Measurements from ENCODE around the gene PVALEF.

Gene PVALEF

DNA sequence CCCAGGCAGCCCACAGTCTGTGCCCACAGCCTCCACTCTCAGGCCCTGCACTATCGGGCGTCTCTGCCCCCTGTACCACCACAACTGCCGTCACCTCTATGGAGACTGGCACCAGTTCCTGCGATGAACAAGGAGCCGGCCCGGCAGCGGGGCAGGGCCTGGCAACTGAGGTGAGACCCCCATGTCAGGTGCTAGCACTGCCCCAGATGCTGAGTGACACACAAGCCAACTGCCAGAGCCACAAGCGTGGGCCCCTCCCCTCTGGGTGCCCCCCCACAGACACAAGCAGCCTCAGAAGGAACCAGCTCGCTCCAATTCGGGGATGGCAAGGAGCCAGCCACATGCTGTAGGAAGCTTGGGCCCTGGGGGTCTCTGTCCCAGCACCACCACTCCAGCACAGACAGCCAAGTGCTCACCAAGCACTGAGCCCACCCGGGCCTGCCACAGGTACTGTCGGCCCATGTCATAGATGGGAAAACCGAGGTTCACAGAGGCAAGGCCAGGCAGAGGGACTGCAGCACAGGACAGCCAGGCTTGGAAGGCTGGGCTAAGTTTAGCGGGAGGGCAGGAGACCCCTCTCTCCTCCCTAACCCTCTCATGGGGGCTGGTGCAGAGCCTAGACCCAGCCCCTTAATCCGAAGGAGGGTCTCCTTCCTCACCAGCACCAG lies 1.5 kb upstream of the PVALEF start:
- Histone ChIP-seq H3K27me3 (ENCODE audit: insufficient read depth, low read length) (peaks cover 27% of the 10 kb centered on the region; the same call in 1 of the 2 replicates), H3K4me3 (ENCODE audit: low read depth, low read length) (no peak overlapping the region), H3K79me2 (ENCODE audit: control insufficient read depth, insufficient read depth, low read length, unreplicated experiment) (no peaks in the 10 kb centered on the region), H2AFZ (ENCODE audit: low read length, unreplicated experiment) (no peak overlapping the region), H3K27ac (ENCODE audit: low read depth, low read length) (no peak overlapping the region), H3K4me1 (ENCODE audit: control insufficient read depth, insufficient read depth, low read length, unreplicated experiment) (no peaks in the 10 kb centered on the region), H3K36me3 (ENCODE audit: insufficient read depth, low read length) (no peaks in the 10 kb centered on the region)

DNA sequence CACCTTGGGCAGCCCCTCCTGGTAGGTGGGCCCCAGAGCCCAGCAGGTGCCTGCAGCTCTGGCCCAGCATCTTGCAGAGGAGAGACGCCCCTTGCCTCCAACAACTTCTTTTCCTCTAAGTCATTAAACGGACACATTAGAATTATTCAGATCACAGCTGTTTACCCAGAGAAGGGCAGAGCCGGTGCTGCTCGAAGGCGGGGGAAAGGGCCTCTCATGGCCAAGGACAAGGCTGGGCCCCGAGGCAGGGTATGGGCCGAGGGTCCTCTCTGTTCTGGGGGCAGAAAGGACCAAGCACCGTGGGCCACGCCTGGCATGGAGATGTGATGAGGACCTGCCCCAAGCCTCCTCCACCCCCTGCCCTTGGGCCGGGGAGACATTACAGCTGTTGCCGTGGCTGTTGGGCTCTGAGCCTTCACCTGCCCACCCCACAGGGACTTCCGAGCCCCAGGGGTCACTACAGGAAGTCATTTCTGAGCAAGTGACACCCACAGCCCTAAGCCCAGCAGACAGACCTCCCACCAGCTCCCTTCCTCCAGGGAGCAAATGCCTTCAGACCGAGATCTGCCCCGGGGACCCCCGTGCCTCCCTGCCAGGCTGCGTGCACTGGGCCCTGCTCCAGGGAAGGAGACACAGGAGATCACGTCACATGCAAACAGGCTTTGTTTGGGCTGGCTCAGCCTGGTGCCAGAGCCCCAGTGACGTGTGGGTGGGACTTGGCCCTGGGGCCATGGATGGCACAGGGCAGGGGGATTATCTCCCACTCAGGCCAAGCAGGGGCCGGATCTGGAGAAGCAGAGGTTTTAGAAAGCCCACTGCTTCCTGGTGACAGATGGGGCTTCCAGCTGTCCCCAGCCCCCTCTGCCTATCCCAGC lies 699 bp upstream of the PVALEF start:
- H3K36me3 ChIP-seq (ENCODE audit: insufficient read depth, low read length), result no peaks in the 10 kb centered on the region
- no peak overlapping the region for H3K4me3 ChIP-seq (ENCODE audit: low read depth, low read length)
- no peaks in the 10 kb centered on the region for H3K79me2 ChIP-seq (ENCODE audit: control insufficient read depth, insufficient read depth, low read length, unreplicated experiment)
- no peaks in the 10 kb centered on the region for H3K4me1 ChIP-seq (ENCODE audit: control insufficient read depth, insufficient read depth, low read length, unreplicated experiment)
- H3K27ac ChIP-seq (ENCODE audit: low read depth, low read length), result no peak overlapping the region
- peaks cover 27% of the 10 kb centered on the region; the same call in 1 of the 2 replicates for H3K27me3 ChIP-seq (ENCODE audit: insufficient read depth, low read length)
- no peak overlapping the region for H2AFZ ChIP-seq (ENCODE audit: low read length, unreplicated experiment)

DNA sequence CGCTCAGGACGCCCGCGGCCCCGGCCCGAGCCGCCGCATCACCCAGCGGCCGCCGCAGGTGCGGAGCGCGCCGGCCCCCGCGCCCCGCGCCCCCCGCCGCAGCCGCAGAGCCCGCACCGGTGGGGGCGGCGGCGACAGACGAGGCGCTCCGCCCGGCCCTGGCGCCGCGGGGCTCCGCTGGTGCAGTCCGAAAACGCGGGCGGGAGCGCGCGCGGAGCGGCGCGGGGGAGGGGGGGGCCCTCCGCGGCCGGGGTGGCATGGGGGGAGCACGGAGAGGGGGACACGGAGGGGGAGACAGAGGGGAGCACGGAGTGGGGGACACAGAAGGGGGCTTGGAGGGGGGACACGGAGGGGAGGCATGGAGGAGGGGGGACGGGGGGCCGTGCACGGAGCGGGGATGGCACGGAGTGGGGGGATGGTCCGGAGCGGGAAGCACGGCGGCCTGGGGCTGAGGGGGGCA lies 756 bp downstream of the PVALEF start, which contains the start of gene AATK:
TSS of gene AATK (minus strand) at position 189 of the 460 bp plus-strand sequence. CDS start 229 bp downstream, outside the sequence.
- H3K27me3 ChIP-seq (ENCODE audit: insufficient read depth, low read length), result peaks cover 27% of the 10 kb centered on the region; the same call in 1 of the 2 replicates
- H2AFZ ChIP-seq (ENCODE audit: low read length, unreplicated experiment), result no peak within 1 kb of the TSS
- no peak within 1 kb of the TSS for H3K27ac ChIP-seq (ENCODE audit: low read depth, low read length)
- peak within 1 kb of the TSS; percentile 54; the same call in 1 of the 2 replicates for H3K4me3 ChIP-seq (ENCODE audit: low read depth, low read length)
- no peaks in the 10 kb centered on the region for H3K79me2 ChIP-seq (ENCODE audit: control insufficient read depth, insufficient read depth, low read length, unreplicated experiment)
- H3K4me1 ChIP-seq (ENCODE audit: control insufficient read depth, insufficient read depth, low read length, unreplicated experiment), result no peaks in the 10 kb centered on the region
- H3K36me3 ChIP-seq (ENCODE audit: insufficient read depth, low read length), result no peaks in the 10 kb centered on the region

DNA sequence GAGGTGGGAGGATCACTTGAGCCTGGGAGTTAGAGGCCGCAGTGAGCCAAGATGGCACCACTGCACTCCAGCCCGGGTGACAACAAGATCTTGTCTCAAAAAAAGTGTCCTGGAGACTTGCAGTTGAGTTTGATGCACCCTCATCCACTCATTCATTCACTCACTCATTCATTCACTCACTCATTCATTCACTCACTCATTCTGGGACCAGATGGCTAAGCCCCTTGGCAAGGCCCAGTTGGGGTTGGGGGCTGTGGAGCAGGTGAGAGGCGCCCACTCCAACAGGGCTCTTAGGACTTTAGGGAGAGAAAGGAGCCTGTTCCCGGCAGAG lies 1.9 kb downstream of the PVALEF start:
- Histone ChIP-seq H3K79me2 (ENCODE audit: control insufficient read depth, insufficient read depth, low read length, unreplicated experiment) (no peaks in the 10 kb centered on the region), H3K4me1 (ENCODE audit: control insufficient read depth, insufficient read depth, low read length, unreplicated experiment) (no peaks in the 10 kb centered on the region), H3K27me3 (ENCODE audit: insufficient read depth, low read length) (peaks cover 27% of the 10 kb centered on the region; the same call in 1 of the 2 replicates), H3K4me3 (ENCODE audit: low read depth, low read length) (no peak overlapping the region), H3K27ac (ENCODE audit: low read depth, low read length) (no peak overlapping the region), H2AFZ (ENCODE audit: low read length, unreplicated experiment) (no peak overlapping the region), H3K36me3 (ENCODE audit: insufficient read depth, low read length) (no peaks in the 10 kb centered on the region)

DNA sequence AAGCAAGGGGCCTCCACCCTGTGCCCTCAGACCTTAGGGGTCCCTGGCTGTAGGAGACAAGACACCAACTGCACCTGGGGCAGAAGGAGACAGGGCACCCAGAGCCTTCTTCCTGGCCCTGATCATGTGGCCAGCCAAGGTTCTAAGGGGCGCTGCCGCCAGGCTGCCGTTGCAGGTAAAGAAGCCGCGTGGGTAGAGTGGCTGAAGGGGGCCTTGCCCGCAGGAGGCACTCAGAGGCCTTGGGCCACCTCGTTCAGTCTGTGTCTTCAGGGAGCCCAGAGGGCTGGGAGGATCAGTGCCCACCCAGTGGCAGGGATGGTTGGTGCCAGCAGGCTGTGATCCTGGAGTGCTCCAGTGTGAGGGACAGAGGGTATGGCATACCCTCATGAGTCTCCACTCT lies 2.3 kb downstream of the PVALEF start:
- H3K27ac ChIP-seq (ENCODE audit: low read depth, low read length), result no peak overlapping the region
- H3K4me1 ChIP-seq (ENCODE audit: control insufficient read depth, insufficient read depth, low read length, unreplicated experiment), result no peaks in the 10 kb centered on the region
- H3K4me3 ChIP-seq (ENCODE audit: low read depth, low read length), result no peak overlapping the region
- no peaks in the 10 kb centered on the region for H3K79me2 ChIP-seq (ENCODE audit: control insufficient read depth, insufficient read depth, low read length, unreplicated experiment)
- no peaks in the 10 kb centered on the region for H3K36me3 ChIP-seq (ENCODE audit: insufficient read depth, low read length)
- H2AFZ ChIP-seq (ENCODE audit: low read length, unreplicated experiment), result no peak overlapping the region
- H3K27me3 ChIP-seq (ENCODE audit: insufficient read depth, low read length), result peaks cover 27% of the 10 kb centered on the region; the same call in 1 of the 2 replicates

DNA sequence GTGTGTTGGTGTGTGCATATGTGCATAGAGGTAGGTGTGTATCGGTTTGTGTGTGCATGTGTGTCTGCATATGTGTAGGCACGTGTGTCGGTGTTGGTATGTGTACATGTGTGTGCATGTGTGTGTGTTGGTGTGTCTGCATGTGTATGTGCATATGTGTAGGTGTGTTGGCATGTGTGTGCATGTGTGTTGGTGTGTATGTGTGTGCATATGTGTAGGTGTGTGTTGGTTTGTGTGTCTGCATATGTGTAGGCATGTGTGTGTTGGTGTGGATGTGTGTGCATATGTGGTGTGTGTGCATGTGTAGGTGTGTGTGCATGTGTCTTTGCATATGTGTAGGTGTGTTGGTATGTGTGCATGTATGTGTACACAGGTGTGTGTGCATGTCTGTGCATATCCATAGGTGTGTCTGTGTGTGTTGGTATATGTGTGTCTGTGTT lies 4.6 kb downstream of the PVALEF start:
- Histone ChIP-seq H3K27ac (ENCODE audit: low read depth, low read length) (no peak overlapping the region), H3K4me3 (ENCODE audit: low read depth, low read length) (no peak overlapping the region), H2AFZ (ENCODE audit: low read length, unreplicated experiment) (no peak overlapping the region), H3K27me3 (ENCODE audit: insufficient read depth, low read length) (peaks cover 24% of the 10 kb centered on the region; the same call in 1 of the 2 replicates), H3K79me2 (ENCODE audit: control insufficient read depth, insufficient read depth, low read length, unreplicated experiment) (no peaks in the 10 kb centered on the region), H3K36me3 (ENCODE audit: insufficient read depth, low read length) (no peaks in the 10 kb centered on the region), H3K4me1 (ENCODE audit: control insufficient read depth, insufficient read depth, low read length, unreplicated experiment) (no peaks in the 10 kb centered on the region)

DNA sequence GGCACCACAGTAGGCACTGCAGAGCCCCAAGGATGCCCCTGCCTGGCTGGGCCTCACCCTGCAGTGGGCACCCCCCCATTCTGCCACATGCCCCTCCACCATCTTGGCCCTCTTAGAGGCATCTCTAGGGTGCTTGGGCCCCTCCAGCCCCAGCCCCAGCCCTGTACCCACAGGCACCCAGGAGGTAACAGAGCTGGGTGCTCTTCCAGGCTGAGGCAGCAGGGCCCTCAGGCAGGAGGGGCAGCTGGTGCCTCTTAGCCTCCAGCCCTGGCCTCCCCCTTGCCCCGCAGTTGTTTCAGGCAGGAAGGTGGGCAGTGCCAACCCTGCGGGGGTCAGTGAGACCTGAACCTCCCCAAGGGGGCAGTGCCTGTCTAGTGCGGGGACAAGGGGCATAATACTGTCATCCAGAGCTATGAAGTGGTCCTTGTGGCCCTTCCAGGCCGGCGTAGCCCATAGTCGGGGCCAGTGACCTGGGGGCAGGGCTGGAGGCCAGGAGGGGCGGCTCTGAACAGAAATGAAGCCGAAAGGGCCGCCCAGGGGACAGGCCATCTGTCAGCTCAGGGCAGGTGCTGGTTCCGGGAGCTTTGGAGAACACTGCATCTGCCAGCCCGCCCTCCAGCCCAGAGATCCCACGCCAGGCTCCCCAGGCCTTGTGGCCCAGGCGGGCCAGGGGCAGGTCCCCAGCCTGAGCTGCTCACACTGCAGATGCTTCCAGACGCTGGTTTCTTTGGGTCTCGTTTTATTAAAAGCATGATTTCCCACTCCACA lies 5.6 kb downstream of the PVALEF start:
- Histone ChIP-seq H3K27me3 (ENCODE audit: insufficient read depth, low read length) (peaks cover 16% of the 10 kb centered on the region; the same call in 1 of the 2 replicates), H3K4me1 (ENCODE audit: control insufficient read depth, insufficient read depth, low read length, unreplicated experiment) (no peaks in the 10 kb centered on the region), H3K79me2 (ENCODE audit: control insufficient read depth, insufficient read depth, low read length, unreplicated experiment) (no peaks in the 10 kb centered on the region), H3K4me3 (ENCODE audit: low read depth, low read length) (no peak overlapping the region), H2AFZ (ENCODE audit: low read length, unreplicated experiment) (no peak overlapping the region), H3K27ac (ENCODE audit: low read depth, low read length) (no peak overlapping the region), H3K36me3 (ENCODE audit: insufficient read depth, low read length) (no peaks in the 10 kb centered on the region)

DNA sequence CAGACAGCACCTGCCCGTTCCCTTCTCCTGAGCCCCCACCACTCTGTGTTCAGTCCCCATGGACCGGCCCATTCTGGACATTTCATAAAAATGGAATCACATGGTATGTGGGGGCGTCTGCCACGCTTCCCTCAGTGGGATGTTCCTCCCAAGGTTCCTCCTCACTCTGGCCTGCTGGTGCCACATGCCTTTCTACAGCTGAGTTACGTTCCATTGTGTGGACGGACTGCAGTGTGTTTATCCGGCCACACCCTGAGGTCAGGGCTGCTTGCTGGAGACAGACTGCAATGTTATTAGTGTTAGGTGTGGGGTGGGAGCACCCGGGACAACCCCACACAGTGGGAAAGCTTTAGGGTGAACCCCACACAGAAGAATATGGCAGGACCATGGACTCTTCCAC lies 6.6 kb downstream of the PVALEF start:
- no peak overlapping the region for H2AFZ ChIP-seq (ENCODE audit: low read length, unreplicated experiment)
- H3K4me3 ChIP-seq (ENCODE audit: low read depth, low read length), result no peak overlapping the region
- H3K4me1 ChIP-seq (ENCODE audit: control insufficient read depth, insufficient read depth, low read length, unreplicated experiment), result no peaks in the 10 kb centered on the region
- no peaks in the 10 kb centered on the region for H3K36me3 ChIP-seq (ENCODE audit: insufficient read depth, low read length)
- H3K27me3 ChIP-seq (ENCODE audit: insufficient read depth, low read length), result peaks cover 10% of the 10 kb centered on the region; the same call in 1 of the 2 replicates
- H3K27ac ChIP-seq (ENCODE audit: low read depth, low read length), result no peak overlapping the region
- no peaks in the 10 kb centered on the region for H3K79me2 ChIP-seq (ENCODE audit: control insufficient read depth, insufficient read depth, low read length, unreplicated experiment)

DNA sequence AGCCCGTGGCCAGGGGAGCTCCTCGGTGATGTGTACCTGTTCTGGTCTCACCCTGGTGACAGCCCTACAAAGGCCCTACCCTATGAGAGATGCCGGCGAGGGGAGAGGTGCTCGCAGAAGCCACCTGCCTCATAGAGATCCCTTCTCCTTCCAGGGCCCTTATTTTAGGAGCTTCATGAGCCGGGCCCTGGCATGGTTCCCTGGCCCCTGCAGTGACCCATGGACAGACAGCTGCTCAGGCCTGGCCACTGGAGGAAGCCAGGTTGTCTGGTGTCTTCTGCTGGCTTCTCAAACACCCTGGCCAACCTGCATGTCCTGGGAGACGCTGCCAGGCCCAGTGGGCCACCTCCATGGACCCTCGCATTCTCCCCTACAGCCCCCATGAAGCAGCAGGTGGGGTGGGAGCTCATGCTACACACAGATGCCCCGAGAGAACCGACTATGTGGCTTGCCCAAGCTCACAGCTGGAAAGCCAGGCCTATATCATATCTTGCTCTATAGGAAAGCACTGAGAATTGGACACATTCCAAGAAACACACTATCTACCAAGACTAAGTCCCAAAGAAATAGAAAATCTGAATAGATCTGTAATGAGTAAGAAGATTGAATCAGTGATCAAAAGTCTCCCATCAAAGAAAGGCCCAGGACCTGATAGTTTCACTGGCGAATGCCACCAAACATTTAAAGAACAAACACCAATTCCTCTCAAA lies 7.9 kb downstream of the PVALEF start:
- no peaks in the 10 kb centered on the region for H3K79me2 ChIP-seq (ENCODE audit: control insufficient read depth, insufficient read depth, low read length, unreplicated experiment)
- H3K27me3 ChIP-seq (ENCODE audit: insufficient read depth, low read length), result no peaks in the 10 kb centered on the region; the same call in 1 of the 2 replicates
- H2AFZ ChIP-seq (ENCODE audit: low read length, unreplicated experiment), result no peak overlapping the region
- H3K36me3 ChIP-seq (ENCODE audit: insufficient read depth, low read length), result no peaks in the 10 kb centered on the region
- no peaks in the 10 kb centered on the region for H3K4me1 ChIP-seq (ENCODE audit: control insufficient read depth, insufficient read depth, low read length, unreplicated experiment)
- H3K27ac ChIP-seq (ENCODE audit: low read depth, low read length), result no peak overlapping the region
- H3K4me3 ChIP-seq (ENCODE audit: low read depth, low read length), result no peak overlapping the region

DNA sequence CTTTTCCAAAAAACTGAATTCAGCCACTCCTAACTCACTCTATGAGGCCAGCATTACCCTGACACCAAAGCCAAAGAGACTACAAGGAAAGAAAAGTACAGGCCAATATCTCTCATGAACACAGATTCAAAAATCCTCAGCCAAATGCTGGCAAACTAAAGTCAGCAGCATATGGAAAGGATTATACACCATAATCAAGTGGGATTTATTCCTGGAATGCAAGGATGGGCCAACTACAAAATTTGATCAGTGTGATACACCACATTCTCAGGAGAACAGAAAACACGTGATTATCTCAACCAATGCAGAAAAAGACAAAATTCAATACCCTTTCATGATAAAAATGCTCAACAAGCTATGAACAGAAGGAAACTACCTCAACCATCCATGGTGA lies 8.5 kb downstream of the PVALEF start:
- Histone ChIP-seq H3K27me3 (ENCODE audit: insufficient read depth, low read length) (no peaks in the 10 kb centered on the region; the same call in 1 of the 2 replicates), H3K4me3 (ENCODE audit: low read depth, low read length) (no peak overlapping the region), H3K79me2 (ENCODE audit: control insufficient read depth, insufficient read depth, low read length, unreplicated experiment) (no peaks in the 10 kb centered on the region), H3K27ac (ENCODE audit: low read depth, low read length) (no peak overlapping the region), H2AFZ (ENCODE audit: low read length, unreplicated experiment) (no peak overlapping the region), H3K36me3 (ENCODE audit: insufficient read depth, low read length) (no peaks in the 10 kb centered on the region), H3K4me1 (ENCODE audit: control insufficient read depth, insufficient read depth, low read length, unreplicated experiment) (no peaks in the 10 kb centered on the region)

Data from ACC112 (cell line).